Osteoblast (primary cell): ENCODE results near the gene HACD1. TPM values are rescaled to one million over a fixed set of nuclear protein-coding genes. Genes with fewer than 3 reads are reported as not detected.
"Not testable (repeated sequence)": the region's sequence is repeated elsewhere in the genome, so short reads cannot be mapped to it uniquely, and the experiment has no call there.

ENCODE experiments used
- DNase-seq: peaks from one replicate; pipeline ENCODE4 v3.0.0; 2011; ENCODE audit warnings: low spot score, mixed read lengths; ENCODE audit not compliant: insufficient read length; ENCODE audit errors: missing footprints
- H2AFZ ChIP-seq: 2 replicates; pipeline ENCODE4 v1.6.0; 2011; ENCODE audit warnings: mild to moderate bottlenecking, low read length
- H3K27ac ChIP-seq: 2 replicates; pipeline ENCODE4 v1.5.1; 2011; ENCODE audit warnings: mild to moderate bottlenecking, low read depth, low read length, moderate library complexity
- H3K27me3 ChIP-seq: 2 replicates; pipeline ENCODE4 v1.6.0; 2012; ENCODE audit warnings: mild to moderate bottlenecking, control low read depth, inconsistent platforms, low read length, moderate library complexity; ENCODE audit not compliant: insufficient read depth
- H3K36me3 ChIP-seq: 2 replicates; pipeline ENCODE4 v1.5.1; 2011; ENCODE audit warnings: mild to moderate bottlenecking, low read length, control low read depth, moderate library complexity; ENCODE audit not compliant: insufficient read depth
- H3K4me1 ChIP-seq: 2 replicates; pipeline ENCODE4 v1.5.1; 2011; ENCODE audit warnings: mild to moderate bottlenecking, low read length, control low read depth, moderate library complexity; ENCODE audit not compliant: insufficient read depth
- H3K4me2 ChIP-seq: 2 replicates; pipeline ENCODE4 v1.6.0; 2011; ENCODE audit warnings: mild to moderate bottlenecking, low read length; ENCODE audit not compliant: insufficient read depth
- H3K4me3 ChIP-seq: fragments of 200-600 bp; sonication (generic); 3 replicates; pipeline ENCODE4 v1.5.1; 2012; ENCODE audit warnings: mild to moderate bottlenecking, low read length, inconsistent platforms; ENCODE audit not compliant: insufficient read depth
- H3K79me2 ChIP-seq: 2 replicates; pipeline ENCODE4 v1.6.0; 2012; ENCODE audit warnings: mild to moderate bottlenecking, low read length, control low read depth, inconsistent platforms; ENCODE audit not compliant: insufficient read depth
- H3K9me3 ChIP-seq: 2 replicates; pipeline ENCODE4 v1.5.1; 2011; ENCODE audit warnings: low read depth, low read length, control low read depth
- H4K20me1 ChIP-seq: 2 replicates; pipeline ENCODE4 v1.6.0; 2012; ENCODE audit warnings: mild to moderate bottlenecking, low read length, control low read depth; ENCODE audit not compliant: insufficient read depth
- total RNA-seq: library from RNA; depleted of rRNA; stranded (reverse); fragments of >200 nt; gene quantifications from 2 replicates; pipeline ENCODE4 v1.2.3, GENCODE V29; 2012
- TF ChIP-seq, protein P1 (sequence below): IDR thresholded peaks from 2 replicates; pipeline ENCODE4 v1.5.1; 2011; ENCODE audit warnings: mild to moderate bottlenecking, low read depth, low read length, moderate library complexity; ENCODE audit errors: extremely low read depth

HACD1 gene
- total RNA-seq, 1 donor, result 30.0 TPM

DNA sequence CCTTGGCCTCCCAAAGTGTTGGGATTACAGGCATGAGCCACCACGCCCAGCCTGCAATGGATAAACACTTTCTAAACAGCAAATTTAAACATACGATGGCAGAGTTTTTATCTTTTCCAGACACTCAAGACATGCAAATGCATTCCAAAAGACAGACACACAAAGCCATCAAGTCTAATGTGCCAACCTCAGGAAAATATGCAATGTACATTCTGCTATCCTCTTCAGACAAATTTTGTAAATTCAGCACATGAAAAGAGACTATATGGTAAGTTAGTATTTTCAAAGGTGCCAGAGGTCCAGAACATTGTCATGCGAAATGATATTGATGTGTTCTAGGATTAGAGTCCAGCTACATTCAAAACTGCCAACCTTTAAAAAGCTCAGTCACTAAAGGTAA lies 19.8 kb downstream of the HACD1 start:
- H3K4me1 ChIP-seq, result no peaks in the 10 kb centered on the region

DNA sequence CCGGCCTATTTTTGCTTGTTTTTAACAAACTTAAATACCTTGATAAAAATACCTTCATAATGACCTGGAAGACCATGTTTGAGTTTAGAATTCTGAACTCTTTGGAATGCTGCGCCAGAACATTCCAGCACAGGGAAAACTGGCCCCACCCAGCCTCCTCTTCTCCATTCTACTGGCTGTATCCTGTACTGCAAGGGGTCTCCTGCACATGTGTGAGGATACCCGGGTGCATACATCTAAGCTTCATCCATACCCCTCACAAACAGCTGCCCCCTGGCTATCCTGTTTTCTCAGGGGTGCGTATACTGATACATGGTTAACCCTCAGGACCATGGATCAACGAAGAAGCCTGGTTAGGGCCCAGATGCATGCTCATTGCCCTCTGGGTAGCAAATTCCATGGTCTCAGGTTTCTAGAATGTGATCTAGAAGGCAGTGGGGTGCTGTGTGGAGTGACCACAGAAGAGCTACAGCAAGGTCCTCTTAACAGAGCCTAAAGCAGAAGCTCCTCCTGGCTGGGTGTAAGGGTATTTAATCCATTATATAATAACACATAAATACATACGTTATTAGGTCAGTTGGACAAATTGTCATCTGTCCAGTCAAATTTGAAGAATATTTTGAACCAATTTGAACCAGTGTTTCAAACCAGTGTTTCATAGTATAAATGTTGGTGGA lies 26.1 kb downstream of the HACD1 start:
- no peak overlapping the region for H3K4me3 ChIP-seq
- H3K27ac ChIP-seq, result no peak overlapping the region
- TF ChIP-seq, protein P1, sequence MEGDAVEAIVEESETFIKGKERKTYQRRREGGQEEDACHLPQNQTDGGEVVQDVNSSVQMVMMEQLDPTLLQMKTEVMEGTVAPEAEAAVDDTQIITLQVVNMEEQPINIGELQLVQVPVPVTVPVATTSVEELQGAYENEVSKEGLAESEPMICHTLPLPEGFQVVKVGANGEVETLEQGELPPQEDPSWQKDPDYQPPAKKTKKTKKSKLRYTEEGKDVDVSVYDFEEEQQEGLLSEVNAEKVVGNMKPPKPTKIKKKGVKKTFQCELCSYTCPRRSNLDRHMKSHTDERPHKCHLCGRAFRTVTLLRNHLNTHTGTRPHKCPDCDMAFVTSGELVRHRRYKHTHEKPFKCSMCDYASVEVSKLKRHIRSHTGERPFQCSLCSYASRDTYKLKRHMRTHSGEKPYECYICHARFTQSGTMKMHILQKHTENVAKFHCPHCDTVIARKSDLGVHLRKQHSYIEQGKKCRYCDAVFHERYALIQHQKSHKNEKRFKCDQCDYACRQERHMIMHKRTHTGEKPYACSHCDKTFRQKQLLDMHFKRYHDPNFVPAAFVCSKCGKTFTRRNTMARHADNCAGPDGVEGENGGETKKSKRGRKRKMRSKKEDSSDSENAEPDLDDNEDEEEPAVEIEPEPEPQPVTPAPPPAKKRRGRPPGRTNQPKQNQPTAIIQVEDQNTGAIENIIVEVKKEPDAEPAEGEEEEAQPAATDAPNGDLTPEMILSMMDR, result no peak
- peaks cover 6% of the 10 kb centered on the region for H3K36me3 ChIP-seq
- H3K79me2 ChIP-seq, result no peaks in the 10 kb centered on the region
- H2AFZ ChIP-seq, result no peak overlapping the region
- H3K27me3 ChIP-seq, result no peaks in the 10 kb centered on the region
- no peak for DNase-seq
- H4K20me1 ChIP-seq, result no peaks in the 10 kb centered on the region
- H3K9me3 ChIP-seq, result no peaks in the 10 kb centered on the region
- peaks cover 5% of the 10 kb centered on the region for H3K4me1 ChIP-seq
- H3K4me2 ChIP-seq, result no peak overlapping the region

More for the DNA sequence above, 19.8 kb downstream of the HACD1 start:
- Histone ChIP-seq H3K27me3 (no peaks in the 10 kb centered on the region), H3K9me3 (no peaks in the 10 kb centered on the region), H3K4me3 (no peak overlapping the region), H3K79me2 (no peaks in the 10 kb centered on the region), H3K4me2 (no peak overlapping the region), H2AFZ (no peak overlapping the region), H4K20me1 (no peaks in the 10 kb centered on the region), H3K27ac (no peak overlapping the region), H3K36me3 (peaks cover 10% of the 10 kb centered on the region)
- no peak for DNase-seq
- TF ChIP-seq, protein P1, result no peak

- H3K79me2 ChIP-seq, DNase-seq, H3K27ac ChIP-seq: not testable (repeated sequence)
Observed at GRCh38 chr10:17589316-17589715, 27.9 kb downstream of the HACD1 start.

GRCh38 chr10:17588420-17588819 lies 28.8 kb downstream of the HACD1 start:
- TF ChIP-seq, protein P1, result no peak
- Histone ChIP-seq H4K20me1 (no peaks in the 10 kb centered on the region), H3K36me3 (peaks cover under 1% of the 10 kb centered on the region), H3K4me2 (no peak overlapping the region), H3K27me3 (no peaks in the 10 kb centered on the region), H3K4me3 (no peak overlapping the region), H3K9me3 (no peaks in the 10 kb centered on the region), H3K79me2 (no peaks in the 10 kb centered on the region), H2AFZ (no peak overlapping the region), H3K27ac (no peak overlapping the region), H3K4me1 (peaks cover 5% of the 10 kb centered on the region)
- no peak for DNase-seq

More at GRCh38 chr10:17589316-17589715, 27.9 kb downstream of the HACD1 start:
- not testable (repeated sequence) for H3K4me2 ChIP-seq, H3K4me3 ChIP-seq, H2AFZ ChIP-seq, H3K36me3 ChIP-seq, H3K9me3 ChIP-seq, H3K4me1 ChIP-seq, H3K27me3 ChIP-seq, H4K20me1 ChIP-seq

- not testable (repeated sequence) for H2AFZ ChIP-seq, DNase-seq
Observed at GRCh38 chr10:17587321-17587720, 29.9 kb downstream of the HACD1 start.

More at GRCh38 chr10:17587321-17587720, 29.9 kb downstream of the HACD1 start:
- H3K79me2 ChIP-seq, H3K9me3 ChIP-seq, H3K4me2 ChIP-seq, H4K20me1 ChIP-seq, H3K4me1 ChIP-seq, H3K36me3 ChIP-seq, H3K4me3 ChIP-seq, H3K27me3 ChIP-seq, H3K27ac ChIP-seq: not testable (repeated sequence)
